GM12874 (cell line): ENCODE results near the gene DENND2C.

Source experiments
- CTCF ChIP-seq: IDR thresholded peaks from 2 replicates; pipeline ENCODE4 v1.5.1; 2011; ENCODE audit warnings: low read depth, mild to moderate bottlenecking, control low read depth, low read length, moderate library complexity; ENCODE audit not compliant: insufficient read depth

DENND2C gene

DNA sequence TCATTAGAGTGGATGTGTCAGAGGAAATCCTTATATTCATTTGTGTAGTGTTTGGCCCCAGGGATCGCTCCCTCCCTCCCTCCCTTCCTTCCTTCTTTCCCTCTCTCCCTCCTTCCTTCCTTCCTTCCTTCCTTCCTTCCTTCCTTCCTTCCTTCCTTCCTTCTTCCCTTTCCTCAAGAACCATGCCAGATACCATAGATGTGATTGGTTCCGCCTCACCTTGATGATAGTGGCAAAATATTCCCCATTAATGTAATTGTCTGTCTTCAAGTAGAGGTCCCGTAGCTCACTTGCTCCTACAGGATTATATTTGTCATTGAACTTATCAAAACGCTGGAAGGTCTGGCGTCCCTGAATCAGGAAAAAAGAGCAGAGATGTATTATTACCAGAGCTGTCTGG, 7.8 kb upstream of the DENND2C start:
- TF ChIP-seq CTCF, result no peak

- no peak for TF ChIP-seq CTCF
Observed at GRCh38 chr1:114676115-114676514, 6.3 kb upstream of the DENND2C start.

GRCh38 chr1:114671939-114672275, 2.1 kb upstream of the DENND2C start:
- TF ChIP-seq CTCF, result no peak

DNA sequence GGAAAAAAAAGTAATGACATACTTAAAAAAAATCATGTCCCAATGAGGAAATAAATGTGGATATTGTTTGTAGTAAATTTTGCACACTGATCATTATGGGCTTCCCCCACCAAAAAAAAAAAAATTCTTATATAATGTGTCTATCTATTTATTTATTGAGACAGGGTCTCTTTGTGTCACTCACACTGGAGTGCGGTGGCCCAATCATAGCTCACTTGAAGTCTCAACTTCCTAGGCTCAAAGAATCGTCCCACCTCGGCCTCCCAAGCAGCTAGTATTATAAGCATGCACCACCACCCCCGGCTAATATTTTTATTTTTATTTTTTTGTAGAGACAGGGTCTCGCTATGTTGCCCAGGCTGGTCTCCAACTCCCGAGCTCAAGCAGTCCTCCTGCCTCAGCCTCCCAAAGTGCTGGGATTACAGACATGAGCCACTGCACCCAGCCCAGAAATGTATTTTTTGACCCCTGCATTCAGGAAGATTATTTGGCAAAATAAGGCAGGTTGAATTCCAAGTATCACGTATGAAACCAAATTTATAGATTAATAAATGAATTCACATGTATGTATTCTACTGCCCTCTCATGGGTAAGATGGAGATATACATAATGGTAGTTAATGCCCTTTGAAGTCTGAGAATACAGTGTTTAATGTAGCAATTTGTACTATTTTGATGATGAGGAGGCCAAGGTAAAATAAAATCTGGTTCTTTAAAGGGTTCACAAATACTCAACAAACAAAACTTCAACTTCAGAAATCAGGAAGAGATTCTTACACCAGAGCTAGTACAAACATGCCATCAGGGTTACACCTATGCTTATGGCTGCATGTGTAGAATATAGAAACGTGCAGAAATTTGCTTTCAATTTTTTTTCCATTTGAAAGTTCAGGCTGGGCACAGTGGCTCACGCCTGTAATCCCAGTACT, 1.4 kb upstream of the DENND2C start:
- TF ChIP-seq CTCF, result no peak

GRCh38 chr1:114670083-114671010, 498 bp upstream of the DENND2C start:
- no peak for TF ChIP-seq CTCF

DNA sequence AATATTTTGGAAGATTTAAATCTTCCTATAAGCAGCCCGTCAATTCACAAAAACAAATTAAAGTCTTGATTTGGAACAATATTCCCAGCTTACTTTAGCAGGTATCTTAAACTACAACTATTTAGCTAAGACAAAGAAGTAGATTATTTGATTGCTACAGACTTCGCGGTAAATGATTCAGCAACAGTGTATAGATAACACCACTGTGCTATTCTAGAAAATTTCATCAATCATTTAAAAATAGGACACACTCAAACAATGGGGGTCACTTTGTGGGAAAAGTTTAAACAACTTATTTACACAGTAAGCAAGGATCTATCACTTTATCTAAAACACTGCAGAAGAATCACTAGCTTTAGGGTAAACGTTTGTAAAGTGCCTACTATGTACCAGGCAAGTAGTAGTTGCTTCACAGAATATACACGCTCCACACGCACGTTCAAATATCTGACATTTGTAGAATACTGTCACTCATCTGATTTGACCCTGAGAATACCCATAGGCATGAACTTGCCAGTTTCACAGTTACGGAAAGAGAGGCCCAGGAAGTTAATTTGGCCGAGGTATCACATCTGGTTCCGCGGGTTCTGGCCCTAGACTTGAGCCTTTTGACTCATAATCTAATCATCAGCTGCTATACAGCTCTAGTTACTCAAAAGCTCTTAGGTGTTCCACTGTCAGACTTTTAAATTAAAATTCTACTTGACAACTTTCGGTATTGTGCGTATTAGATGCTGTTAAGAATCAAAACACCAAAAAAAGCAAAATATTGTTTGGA, 876 bp downstream of the DENND2C start:
- TF ChIP-seq CTCF, result no peak

GRCh38 chr1:114668373-114668772, 1.5 kb downstream of the DENND2C start:
- TF ChIP-seq CTCF, result no peak
